Dedifferentiated amniotic fluid mesenchymal stem cell (primary cell): Measurements from ENCODE around the gene DBF4B.

ENCODE experiments used
- DNase-seq: peaks from one replicate; pipeline ENCODE4 v3.0.0-alpha.2; 2016; ENCODE audit errors: extremely low spot score

DBF4B gene

DNA sequence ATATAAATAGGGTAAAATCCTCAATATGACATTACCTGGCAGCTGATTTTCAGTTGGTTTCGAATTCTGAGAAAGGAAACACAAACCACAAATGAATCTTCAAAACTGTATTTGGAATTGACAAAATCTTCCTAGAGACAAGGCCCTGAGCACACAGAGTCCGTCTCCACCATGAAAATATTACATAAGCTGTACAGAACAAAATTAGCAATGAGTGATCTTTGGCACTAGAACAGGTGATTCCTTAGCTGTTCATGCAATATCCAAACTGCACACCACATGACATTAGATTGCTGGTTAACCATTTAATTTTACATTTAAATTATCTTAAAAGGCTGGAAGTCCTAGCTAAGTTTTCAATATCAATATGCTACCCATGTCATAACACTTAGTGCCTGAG, 89.9 kb downstream of the DBF4B start:
- DNase-seq, result no peak
